Coronary artery (tissue), 2 donors: Measurements from ENCODE around the gene THAP3.

Experiments
- DNase-seq: peaks from one replicate; pipeline ENCODE4 v3.0.0-alpha.2; 2017; ENCODE audit warnings: low spot score
- H3K27ac ChIP-seq, 2 donors: fragments of 200-600 bp; sonication (generic); one replicate each; pipeline ENCODE4 v1.5.1; 2016 to 2019
- H3K4me3 ChIP-seq: fragments of 200-600 bp; sonication (generic); 2 replicates; pipeline ENCODE4 v1.5.1; 2016; ENCODE audit warnings: mild to moderate bottlenecking, moderate library complexity
- TF ChIP-seq, protein P1 (sequence below): fragments of 200-600 bp; sonication (generic); IDR thresholded peaks from one replicate; pipeline ENCODE4 v1.5.1; 2019; ENCODE audit warnings: antibody characterized with exemption

The THAP3 gene

DNA sequence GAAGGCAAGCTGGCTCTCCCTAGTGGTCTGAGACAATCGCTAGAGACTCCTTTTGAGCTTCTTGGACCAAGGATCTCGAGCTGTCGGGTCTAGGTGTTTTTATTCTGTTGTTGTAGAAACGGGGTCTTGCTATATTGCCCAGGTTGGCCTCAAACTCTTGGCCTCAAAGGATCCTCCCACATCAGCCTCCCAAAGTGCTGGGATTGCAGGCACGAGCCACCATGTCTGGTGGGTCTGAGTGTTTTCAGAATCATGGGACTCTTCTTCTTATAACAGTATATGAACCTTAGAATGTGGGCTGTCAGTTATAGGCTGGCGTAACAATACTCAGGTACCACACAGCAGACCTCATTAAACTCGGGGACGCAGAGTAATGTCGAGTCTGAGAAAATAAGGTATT lies 43.8 kb downstream of the THAP3 start:
- DNase-seq: no peak
- TF ChIP-seq, protein P1, sequence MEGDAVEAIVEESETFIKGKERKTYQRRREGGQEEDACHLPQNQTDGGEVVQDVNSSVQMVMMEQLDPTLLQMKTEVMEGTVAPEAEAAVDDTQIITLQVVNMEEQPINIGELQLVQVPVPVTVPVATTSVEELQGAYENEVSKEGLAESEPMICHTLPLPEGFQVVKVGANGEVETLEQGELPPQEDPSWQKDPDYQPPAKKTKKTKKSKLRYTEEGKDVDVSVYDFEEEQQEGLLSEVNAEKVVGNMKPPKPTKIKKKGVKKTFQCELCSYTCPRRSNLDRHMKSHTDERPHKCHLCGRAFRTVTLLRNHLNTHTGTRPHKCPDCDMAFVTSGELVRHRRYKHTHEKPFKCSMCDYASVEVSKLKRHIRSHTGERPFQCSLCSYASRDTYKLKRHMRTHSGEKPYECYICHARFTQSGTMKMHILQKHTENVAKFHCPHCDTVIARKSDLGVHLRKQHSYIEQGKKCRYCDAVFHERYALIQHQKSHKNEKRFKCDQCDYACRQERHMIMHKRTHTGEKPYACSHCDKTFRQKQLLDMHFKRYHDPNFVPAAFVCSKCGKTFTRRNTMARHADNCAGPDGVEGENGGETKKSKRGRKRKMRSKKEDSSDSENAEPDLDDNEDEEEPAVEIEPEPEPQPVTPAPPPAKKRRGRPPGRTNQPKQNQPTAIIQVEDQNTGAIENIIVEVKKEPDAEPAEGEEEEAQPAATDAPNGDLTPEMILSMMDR: no peak
- Histone ChIP-seq H3K27ac (no peak overlapping the region), H3K4me3 (no peak overlapping the region)

DNA sequence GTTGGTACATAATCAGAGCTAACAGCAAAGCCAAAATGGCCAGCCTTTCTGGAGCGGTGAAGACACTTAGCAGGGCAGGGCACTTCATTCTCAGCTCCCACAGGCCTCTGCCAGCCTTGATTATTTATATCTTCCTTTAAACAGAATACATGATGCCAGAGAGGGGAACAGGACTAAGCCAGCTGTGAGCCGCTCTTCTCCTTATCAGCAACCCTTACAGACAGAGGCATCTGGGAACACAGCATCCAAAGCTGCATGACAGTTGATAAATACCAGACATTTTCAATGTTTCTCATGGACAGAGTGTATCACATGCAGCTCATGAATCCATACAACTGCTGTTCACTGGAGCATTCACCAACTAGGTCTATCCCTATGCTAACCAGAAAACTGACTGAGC lies 47.9 kb downstream of the THAP3 start:
- no peak for DNase-seq
- TF ChIP-seq, protein P1: no peak
- Histone ChIP-seq H3K27ac (no peak overlapping the region), H3K4me3 (no peak overlapping the region)

DNA sequence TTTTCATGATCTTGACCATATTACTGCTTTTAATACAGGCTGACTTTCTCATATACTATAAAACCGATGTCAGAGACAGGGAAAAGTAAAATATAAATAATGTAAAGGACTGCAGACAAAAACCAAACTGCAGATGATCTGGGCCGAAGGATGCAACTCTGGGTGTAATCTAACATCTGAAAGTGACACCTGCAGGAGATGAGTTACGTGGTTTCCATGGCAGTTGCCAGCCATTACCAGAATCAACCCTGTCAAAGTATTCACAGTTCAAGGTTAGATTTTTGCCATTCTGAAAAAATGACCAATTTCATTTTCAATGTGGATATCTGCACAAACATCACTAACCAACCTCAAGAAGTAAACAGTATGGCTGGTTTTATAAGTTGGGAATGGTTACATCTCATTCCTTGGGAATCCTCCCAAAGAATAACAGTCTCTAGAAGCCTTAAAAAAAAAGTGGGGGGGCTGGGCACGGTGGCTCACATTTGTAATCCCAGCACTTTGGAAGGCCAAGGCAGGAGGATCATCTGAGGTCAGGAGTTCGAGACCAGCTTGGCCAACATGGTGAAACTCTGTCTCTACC lies 49.2 kb downstream of the THAP3 start:
- no peak overlapping the region for H3K4me3 ChIP-seq
- H3K27ac ChIP-seq: no peak overlapping the region
- TF ChIP-seq, protein P1: no peak
- DNase-seq: no peak

DNA sequence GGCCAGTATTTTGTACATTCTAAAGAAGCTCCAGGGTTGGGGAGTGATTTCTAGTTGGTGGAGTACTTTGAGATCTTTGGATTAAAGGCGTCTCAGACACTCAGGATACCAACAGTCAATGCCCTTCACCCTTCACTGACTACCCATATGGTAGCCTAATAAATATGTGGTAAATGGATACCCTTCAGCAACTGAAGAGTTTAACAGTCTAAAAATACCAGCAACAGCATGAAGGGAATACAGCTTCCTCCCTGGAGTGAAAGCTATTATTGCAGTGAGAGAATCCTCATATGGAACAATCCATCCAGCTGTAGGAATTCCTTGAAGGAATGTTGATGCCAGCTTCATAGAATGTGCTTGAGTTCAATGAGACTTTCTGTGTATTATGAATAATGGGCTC lies 50.1 kb downstream of the THAP3 start:
- DNase-seq: no peak
- Histone ChIP-seq H3K4me3 (no peak overlapping the region), H3K27ac (no peak overlapping the region)

DNA sequence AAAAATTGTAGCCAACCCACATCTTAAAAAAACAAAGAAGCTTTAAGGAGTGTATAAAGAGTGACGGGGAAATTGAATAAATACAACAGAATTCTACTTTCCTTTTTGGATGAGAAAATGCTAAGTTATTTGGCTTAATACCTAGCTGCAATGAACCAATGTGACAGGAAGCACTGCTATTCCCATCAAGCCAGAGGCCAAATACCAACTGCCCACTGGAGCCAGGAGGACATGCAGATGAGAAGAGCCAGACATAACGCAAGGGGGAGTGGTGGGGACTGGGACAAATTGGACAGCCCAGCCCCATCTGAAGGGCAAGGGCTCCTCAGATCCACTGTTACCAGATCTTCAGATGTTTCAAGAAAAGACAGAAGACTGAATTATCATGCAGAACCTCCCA lies 51.3 kb downstream of the THAP3 start:
- TF ChIP-seq, protein P1: no peak
- H3K4me3 ChIP-seq: no peak overlapping the region
- H3K27ac ChIP-seq: no peak overlapping the region
- no peak for DNase-seq

More for the DNA sequence above, 50.1 kb downstream of the THAP3 start:
- TF ChIP-seq, protein P1: no peak
